Measurements from ENCODE around the gene CREB3L1. TPM values are rescaled to one million over a fixed set of nuclear protein-coding genes. Genes with fewer than 3 reads are reported as not detected.

CREB3L1 gene
- total and polyA plus RNA-seq, 2 of the 13 experiments (the other 11 are each of a cell fraction or from before 2014, with no cell fraction given) = not detected

DNA sequence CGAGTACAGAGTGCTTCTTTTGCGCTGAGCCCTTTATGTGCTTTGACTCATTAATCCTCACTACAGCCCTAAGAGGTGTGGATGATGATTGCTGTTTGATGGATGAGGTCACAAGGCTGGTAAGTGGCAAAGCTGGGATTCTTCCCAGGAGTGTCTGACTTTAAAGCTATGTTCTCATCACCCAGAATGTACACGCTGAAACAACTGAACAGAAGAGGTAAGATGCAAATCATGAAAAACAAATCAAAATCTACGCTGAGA is 37.7 kb upstream of the CREB3L1 start:
- no peak overlapping the region for H3K9ac ChIP-seq (ENCODE audit: insufficient read depth, low read depth, low read length)
- DNase-seq (ENCODE audit: low spot score) (no peak), FAIRE-seq (no peak), ATAC-seq (no peak)
- in situ Hi-C loops (cut with HindIII; ENCODE audit: extremely low pct_ligation_motif_present, low pct_unique_long_range_greater_than_20kb) (no loop called here), intact Hi-C loops (cut with micrococcal nuclease; ENCODE audit: unreplicated experiment) (loop anchor here (1.0 to 10.0 kb wide), 2 partner anchors 69 to 115 kb away; partner anchors contain the start of gene PHF21A)
- peaks cover 7 to 38% of the 10 kb centered on the region in 2 experiments for H3K27me3 ChIP-seq (ENCODE audit: control insufficient read depth in 1 of 2, insufficient read depth in 2 of 2, low read length in 2 of 2)
- peak overlapping the region; percentile 94 for H3K4me2 ChIP-seq (ENCODE audit: low read depth, low read length)
- POLR2A ChIA-PET = interaction anchor here (0.7 to 1.4 kb wide), 2 partner anchors 13 to 72 kb away, joined by 4 read pairs; no protein-coding TSS in a partner anchor
- no peaks in the 10 kb centered on the region for H3K36me3 ChIP-seq (replicated peaks in 1 of 2; ENCODE audit: control insufficient read depth in 1 of 2, insufficient read depth in 2 of 2, low read length in 2 of 2)
- no peaks in the 10 kb centered on the region for H4K20me1 ChIP-seq (ENCODE audit: insufficient read depth, low read length)
- CTCF ChIA-PET (ENCODE audit: low intra/inter-chr PET ratio, low total read pairs) = interaction anchor here (0.8 to 2.2 kb wide), 5 partner anchors 10 to 128 kb away, joined by 3 to 25 read pairs (median 4); no protein-coding TSS in a partner anchor
- peak overlapping the region in 1 of 3 experiments; percentile 65; a peak in 2 of 6 replicates for H3K4me3 ChIP-seq (replicated peaks in 1 of 3; ENCODE audit: insufficient read depth in 1 of 3, low read depth in 2 of 3, low read length in 3 of 3)
- H3K27ac ChIP-seq (ENCODE audit: extremely low read length, insufficient read depth, low read length) = no peak overlapping the region
- peaks cover 42% of the 10 kb centered on the region for H3K4me1 ChIP-seq (ENCODE audit: insufficient read depth, low read length)
- no peak for TF ChIP-seq KLF15 (CRISPR knock-in tag; IDR thresholded peaks at IDR 0.05; ENCODE audit: borderline replicate concordance)
- TF ChIP-seq SATB2 (CRISPR knock-in tag; IDR thresholded peaks at IDR 0.05) = no peak
- TF ChIP-seq ZNF530 (CRISPR knock-in tag; IDR thresholded peaks at IDR 0.05; ENCODE audit: low read depth) = no peak
- TF ChIP-seq ZNF567 (CRISPR knock-in tag; IDR thresholded peaks at IDR 0.05; ENCODE audit: borderline replicate concordance) = no peak
- TF ChIP-seq ERF (CRISPR knock-in tag; IDR thresholded peaks at IDR 0.05) = no peak
- TF ChIP-seq, protein P1, sequence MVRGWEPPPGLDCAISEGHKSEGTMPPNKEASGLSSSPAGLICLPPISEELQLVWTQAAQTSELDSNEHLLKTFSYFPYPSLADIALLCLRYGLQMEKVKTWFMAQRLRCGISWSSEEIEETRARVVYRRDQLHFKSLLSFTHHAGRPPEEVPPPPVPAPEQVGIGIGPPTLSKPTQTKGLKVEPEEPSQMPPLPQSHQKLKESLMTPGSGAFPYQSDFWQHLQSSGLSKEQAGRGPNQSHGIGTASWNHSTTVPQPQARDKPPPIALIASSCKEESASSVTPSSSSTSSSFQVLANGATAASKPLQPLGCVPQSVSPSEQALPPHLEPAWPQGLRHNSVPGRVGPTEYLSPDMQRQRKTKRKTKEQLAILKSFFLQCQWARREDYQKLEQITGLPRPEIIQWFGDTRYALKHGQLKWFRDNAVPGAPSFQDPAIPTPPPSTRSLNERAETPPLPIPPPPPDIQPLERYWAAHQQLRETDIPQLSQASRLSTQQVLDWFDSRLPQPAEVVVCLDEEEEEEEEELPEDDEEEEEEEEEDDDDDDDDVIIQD (CRISPR knock-in tag; IDR thresholded peaks at IDR 0.05; ENCODE audit: low read depth) = no peak
- TF ChIP-seq MTERF4 (CRISPR knock-in tag; IDR thresholded peaks at IDR 0.05) = no peak
- no peak for TF ChIP-seq CCAR2 (optimal IDR thresholded peaks at IDR 0.05; ENCODE audit: low read depth, low read length)
- TF ChIP-seq GATAD1 (CRISPR knock-in tag; IDR thresholded peaks at IDR 0.05) = no peak
- no peak for TF ChIP-seq HNRNPUL1 (IDR thresholded peaks at IDR 0.05; ENCODE audit: low read depth, low read length)
- no peak for TF ChIP-seq DNMT1 (CRISPR knock-in tag; IDR thresholded peaks at IDR 0.05)
- TF ChIP-seq ZNF260 (CRISPR knock-in tag; IDR thresholded peaks at IDR 0.05; ENCODE audit: borderline replicate concordance, low read depth) = no peak
- no peak for TF ChIP-seq ZFP36 (IDR thresholded peaks at IDR 0.05; ENCODE audit: borderline replicate concordance, low read depth, low read length, partially characterized antibody)
- TF ChIP-seq SUZ12 (IDR thresholded peaks at IDR 0.05; ENCODE audit: low read depth, low read length) = no peak
- no peak for TF ChIP-seq PREB (CRISPR knock-in tag; IDR thresholded peaks at IDR 0.05)
- TF ChIP-seq, protein P2, sequence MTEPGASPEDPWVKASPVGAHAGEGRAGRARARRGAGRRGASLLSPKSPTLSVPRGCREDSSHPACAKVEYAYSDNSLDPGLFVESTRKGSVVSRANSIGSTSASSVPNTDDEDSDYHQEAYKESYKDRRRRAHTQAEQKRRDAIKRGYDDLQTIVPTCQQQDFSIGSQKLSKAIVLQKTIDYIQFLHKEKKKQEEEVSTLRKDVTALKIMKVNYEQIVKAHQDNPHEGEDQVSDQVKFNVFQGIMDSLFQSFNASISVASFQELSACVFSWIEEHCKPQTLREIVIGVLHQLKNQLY (CRISPR knock-in tag; IDR thresholded peaks at IDR 0.05) = no peak
- TF ChIP-seq ZC3H13 (CRISPR knock-in tag; IDR thresholded peaks at IDR 0.05) = no peak
- TF ChIP-seq ZNF577 (CRISPR knock-in tag; IDR thresholded peaks at IDR 0.05; ENCODE audit: borderline replicate concordance, low read depth) = no peak
- no peak for TF ChIP-seq MIER3 (CRISPR knock-in tag; IDR thresholded peaks at IDR 0.05; ENCODE audit: borderline replicate concordance)
- TF ChIP-seq PCBP1 (IDR thresholded peaks at IDR 0.05; ENCODE audit: borderline replicate concordance, low read depth, low read length) = no peak
- no peaks in the 10 kb centered on the region for H3K9me3 ChIP-seq (ENCODE audit: low read length)
- no peak overlapping the region for H2AFZ ChIP-seq (ENCODE audit: low read length)
- WGBS (ENCODE audit: low lambda C conversion rate) = 2% methylated on average over 4 of the region's 4 CpGs
- no TSS peak for BruUV-seq (replicated peaks)
- H3K79me2 ChIP-seq (ENCODE audit: insufficient read depth, low read length) = no peaks in the 10 kb centered on the region
